GM19099 (cell line): Measurements from ENCODE around the gene THOC6.

Source experiments
- POLR2A ChIP-seq: IDR thresholded peaks from 3 replicates; pipeline ENCODE4 v1.6.1; 2011; ENCODE audit warnings: low read depth; ENCODE audit not compliant: insufficient read length; ENCODE audit errors: extremely low read depth

THOC6 gene

DNA sequence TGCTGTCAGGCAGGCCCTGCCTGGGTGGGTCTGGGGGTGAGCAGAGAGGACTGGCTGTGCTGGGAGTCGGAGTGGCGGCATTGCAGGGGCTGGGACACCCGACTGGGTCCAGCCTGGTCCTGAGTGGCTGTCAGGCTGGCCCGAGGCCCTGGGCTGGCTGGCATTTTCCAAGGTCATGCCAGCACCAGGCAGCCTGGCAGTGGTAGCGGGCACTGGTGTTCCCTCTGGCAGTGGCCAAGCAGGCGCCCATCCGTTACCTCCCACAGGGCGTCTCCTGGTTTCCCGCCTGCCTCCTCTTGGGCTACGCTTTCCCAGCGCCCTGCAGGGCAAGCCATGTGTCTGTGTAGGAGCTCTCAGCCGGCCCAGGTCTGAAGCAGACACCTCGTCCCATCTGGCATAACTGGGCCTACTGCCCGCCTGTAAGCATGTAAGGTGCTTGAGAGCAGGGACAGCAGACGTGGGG lies 37.9 kb upstream of the THOC6 start:
- no peak for TF ChIP-seq POLR2A

GRCh38 chr16:2986623-2987188 lies 37.1 kb upstream of the THOC6 start:
- TF ChIP-seq POLR2A: no peak

DNA sequence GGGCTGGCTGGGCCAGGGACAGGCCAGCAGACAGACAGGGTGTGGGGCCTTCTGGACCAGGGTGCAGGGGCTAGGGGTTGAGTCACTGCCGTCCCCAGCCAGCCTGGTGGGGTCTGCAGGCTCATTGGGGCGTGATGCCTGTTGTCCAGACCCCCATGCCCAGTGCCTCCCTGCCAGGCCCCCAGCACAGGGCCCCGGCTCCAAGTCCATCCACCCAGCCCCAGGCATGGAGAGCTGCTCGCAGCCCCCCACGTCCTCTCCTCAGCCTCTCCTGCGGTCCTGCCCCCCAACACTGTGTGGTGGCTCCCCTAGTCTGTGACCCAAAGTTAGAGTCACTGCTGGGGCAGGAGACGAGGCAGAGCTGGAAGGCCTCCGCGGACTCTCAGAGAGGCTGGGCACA lies 36.5 kb upstream of the THOC6 start:
- TF ChIP-seq POLR2A: no peak

DNA sequence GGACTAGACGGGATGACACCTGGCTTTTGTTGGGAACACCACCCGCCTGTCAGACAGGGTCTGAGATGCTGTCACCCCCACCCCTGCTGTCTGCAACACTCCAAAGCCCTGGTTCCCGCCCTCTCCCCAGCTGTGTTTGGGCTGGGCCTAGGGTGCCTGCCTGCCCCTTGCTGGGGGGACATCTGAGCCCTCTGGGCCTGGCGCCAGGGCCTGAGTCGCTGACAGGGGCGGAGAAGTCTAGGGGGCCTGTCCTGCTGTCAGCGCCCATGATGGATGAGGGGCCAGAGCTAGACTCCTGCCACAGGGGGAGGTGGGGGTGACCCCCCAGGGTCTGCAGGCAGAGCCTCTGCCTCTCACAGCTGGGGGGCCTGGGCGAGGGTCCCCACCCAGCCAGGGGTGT lies 36.0 kb upstream of the THOC6 start:
- no peak for TF ChIP-seq POLR2A

- TF ChIP-seq POLR2A: no peak
Observed at GRCh38 chr16:2988590-2989099, 35.2 kb upstream of the THOC6 start.

DNA sequence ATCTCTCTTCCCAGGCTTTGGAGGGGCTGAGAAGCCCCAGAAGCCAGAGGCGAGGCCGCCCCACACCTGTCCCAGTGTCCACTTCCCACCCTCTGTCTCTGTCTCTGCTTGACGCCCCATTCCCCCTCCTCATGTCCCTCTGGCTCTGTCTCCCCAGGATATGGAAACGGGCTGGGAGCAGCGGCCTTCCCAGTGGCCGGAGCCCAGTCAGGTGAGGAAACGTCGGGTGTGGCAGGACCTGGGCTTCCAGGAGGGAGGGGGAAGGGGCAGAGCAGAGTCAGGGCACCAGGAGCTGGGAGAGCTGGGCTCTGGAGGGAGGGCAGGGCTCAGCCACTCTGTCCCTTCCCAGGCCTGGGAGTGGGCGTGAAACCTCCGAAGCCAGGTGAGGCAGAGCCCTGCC lies 32.9 kb upstream of the THOC6 start:
- no peak for TF ChIP-seq POLR2A

GRCh38 chr16:2991566-2992261 lies 32.1 kb upstream of the THOC6 start:
- no peak for TF ChIP-seq POLR2A

GRCh38 chr16:2992383-2993081 lies 31.3 kb upstream of the THOC6 start:
- TF ChIP-seq POLR2A: no peak

DNA sequence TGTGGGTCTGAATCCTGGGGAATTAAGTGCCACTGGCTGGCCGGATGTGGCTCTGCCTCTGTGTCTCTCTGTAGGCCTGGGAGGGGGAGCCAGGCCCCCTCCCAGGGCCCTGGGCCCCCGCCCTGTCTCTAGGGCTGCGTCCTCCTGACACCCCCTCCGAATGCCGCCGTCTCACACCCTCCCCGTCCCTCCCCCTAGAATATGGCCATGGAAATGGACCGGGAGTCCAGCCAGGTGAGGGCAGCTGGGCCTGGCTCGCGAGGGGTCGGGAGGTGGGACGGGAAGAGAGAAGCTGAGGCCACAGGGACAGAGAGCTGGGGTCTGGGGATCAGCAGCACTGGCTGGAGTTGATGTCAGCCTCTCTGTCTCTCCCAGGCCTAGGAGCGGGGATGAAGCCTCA lies 27.5 kb upstream of the THOC6 start:
- TF ChIP-seq POLR2A: no peak

DNA sequence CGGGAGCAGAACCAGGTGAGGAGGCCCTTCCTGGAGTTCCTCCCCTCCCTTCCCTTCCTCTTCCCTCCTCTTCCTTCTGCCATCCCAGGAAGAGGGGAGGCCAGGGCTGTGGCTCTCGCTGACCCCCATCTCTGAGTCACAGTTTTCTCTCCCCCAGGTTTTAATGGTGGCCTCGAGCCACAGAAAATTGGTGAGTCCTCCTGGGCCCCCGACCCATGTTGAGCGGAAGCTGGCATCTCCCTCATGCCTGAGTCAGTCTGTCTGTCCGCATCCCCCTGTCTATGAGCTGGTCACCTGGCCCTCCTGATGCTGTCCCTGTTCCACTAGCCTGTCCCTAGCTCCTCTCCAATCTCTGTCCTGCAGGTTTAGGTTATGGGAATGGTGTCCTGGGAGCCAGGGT lies 23.9 kb upstream of the THOC6 start:
- no peak for TF ChIP-seq POLR2A

- no peak for TF ChIP-seq POLR2A
Observed at GRCh38 chr16:3000540-3000939, 23.3 kb upstream of the THOC6 start.

- no peak for TF ChIP-seq POLR2A
Observed at GRCh38 chr16:3001316-3001715, 22.5 kb upstream of the THOC6 start.

- TF ChIP-seq POLR2A: no peak
Observed at GRCh38 chr16:3003582-3004270, 20.1 kb upstream of the THOC6 start.

DNA sequence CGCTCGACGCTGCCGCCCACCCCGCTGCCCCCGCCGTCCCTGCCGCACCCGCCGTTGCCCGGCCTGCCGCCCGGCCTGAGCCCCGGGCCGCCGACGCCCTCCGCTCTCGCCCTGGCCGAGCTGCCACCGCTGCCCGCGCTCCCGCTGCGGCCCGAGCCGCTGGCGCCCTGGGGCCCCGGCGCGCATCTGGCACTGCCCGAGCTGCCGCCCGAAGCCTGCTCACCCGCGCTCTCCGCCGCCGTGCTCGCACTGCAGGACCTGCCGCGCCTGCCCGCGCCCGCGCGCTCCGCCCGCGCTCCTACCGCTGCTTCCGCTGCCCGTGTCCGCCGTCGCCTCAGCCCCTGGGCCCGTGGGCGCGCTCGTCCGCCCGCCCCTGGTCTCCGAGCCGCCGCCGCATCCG lies 19.5 kb upstream of the THOC6 start:
- no peak for TF ChIP-seq POLR2A

GRCh38 chr16:3004781-3005284 lies 19.0 kb upstream of the THOC6 start:
- no peak for TF ChIP-seq POLR2A
